Measurements from ENCODE around the gene BRD9.

GRCh38 chr5:871596-872298, 20.9 kb downstream of the BRD9 start:
- TF ChIP-seq, protein P1, sequence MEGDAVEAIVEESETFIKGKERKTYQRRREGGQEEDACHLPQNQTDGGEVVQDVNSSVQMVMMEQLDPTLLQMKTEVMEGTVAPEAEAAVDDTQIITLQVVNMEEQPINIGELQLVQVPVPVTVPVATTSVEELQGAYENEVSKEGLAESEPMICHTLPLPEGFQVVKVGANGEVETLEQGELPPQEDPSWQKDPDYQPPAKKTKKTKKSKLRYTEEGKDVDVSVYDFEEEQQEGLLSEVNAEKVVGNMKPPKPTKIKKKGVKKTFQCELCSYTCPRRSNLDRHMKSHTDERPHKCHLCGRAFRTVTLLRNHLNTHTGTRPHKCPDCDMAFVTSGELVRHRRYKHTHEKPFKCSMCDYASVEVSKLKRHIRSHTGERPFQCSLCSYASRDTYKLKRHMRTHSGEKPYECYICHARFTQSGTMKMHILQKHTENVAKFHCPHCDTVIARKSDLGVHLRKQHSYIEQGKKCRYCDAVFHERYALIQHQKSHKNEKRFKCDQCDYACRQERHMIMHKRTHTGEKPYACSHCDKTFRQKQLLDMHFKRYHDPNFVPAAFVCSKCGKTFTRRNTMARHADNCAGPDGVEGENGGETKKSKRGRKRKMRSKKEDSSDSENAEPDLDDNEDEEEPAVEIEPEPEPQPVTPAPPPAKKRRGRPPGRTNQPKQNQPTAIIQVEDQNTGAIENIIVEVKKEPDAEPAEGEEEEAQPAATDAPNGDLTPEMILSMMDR (optimal IDR thresholded peaks at IDR 0.05 in 1 of 3, IDR thresholded peaks at IDR 0.05 in 1 of 3, conservative IDR thresholded peaks at IDR 0.05 in 1 of 3; ENCODE audit: extremely low read depth in 1 of 3, insufficient read depth in 2 of 3, low read length in 3 of 3), result no peak
- no peak for TF ChIP-seq EZH2 (IDR thresholded peaks at IDR 0.05; ENCODE audit: low read length)
